HS-5 (cell line): ENCODE data around the gene NEUROD6.
A peak's percentile ranks its signal among the peaks of the same experiment; 100 is the strongest.

Experiments used
- DNase-seq: peaks from one replicate; pipeline ENCODE4 v3.0.0-alpha.2; 2012; ENCODE audit warnings: low read depth

Gene NEUROD6

DNA sequence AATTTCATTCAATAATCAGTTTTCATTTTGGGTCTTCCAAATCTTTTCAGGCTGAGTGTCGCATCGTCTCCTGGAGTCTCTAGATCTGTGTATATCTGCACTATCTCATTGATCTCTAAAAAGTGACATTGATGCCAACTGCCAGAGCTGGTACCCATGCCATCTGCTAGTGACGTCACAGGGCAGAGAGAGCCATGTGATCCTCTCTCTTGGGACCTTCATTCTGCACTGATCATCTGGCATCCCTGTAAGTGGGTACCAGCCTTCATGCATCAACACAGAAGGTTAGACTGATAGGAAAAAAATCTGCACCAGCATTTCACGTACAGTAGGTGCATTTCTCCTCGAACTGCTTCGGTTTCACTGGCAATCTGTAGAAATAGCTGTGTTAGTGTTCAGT lies at the start of gene NEUROD6:
TSS of gene NEUROD6 (minus strand) at position 124 of the 400 bp plus-strand sequence. CDS start 1,458 bp downstream, outside the sequence.
- DNase-seq, result no peak

DNA sequence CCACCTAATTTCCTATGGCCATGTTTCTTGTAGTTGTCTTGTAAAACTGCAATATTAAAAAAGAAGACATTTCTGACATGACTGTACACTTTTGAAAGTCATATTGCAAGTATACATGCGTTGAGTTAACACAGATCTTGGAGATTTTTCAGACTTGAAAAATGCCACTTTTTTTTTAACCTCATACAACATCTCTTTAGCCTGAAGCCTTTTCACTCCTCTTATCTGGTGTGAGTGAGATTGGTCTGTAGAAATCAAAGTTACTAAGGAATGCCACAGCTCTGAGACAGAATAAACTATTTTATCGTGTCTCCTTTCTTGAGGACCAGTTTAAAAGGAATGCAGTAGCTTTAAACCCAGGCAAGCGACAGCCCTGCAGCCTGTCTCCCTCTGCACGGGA lies 43.9 kb upstream of the NEUROD6 start:
- no peak for DNase-seq

DNA sequence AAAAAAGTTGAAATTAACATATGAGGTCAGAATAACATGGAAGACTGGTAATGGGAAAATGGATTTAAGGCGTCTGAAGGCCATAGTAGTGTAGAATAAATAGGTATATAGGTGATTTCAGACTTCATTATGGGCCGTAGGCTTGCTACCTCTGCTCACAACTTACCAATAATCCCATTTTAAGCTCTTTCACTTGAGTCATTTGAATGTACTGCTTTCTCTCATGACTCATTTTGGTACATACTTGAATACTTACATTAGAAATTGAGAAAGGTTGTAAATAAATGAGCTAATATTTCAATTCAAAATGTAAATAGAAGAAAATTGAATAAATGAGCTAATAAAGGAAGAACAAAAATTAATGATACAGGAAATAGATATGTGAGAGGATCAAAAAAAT lies 42.2 kb upstream of the NEUROD6 start:
- DNase-seq, result no peak

DNA sequence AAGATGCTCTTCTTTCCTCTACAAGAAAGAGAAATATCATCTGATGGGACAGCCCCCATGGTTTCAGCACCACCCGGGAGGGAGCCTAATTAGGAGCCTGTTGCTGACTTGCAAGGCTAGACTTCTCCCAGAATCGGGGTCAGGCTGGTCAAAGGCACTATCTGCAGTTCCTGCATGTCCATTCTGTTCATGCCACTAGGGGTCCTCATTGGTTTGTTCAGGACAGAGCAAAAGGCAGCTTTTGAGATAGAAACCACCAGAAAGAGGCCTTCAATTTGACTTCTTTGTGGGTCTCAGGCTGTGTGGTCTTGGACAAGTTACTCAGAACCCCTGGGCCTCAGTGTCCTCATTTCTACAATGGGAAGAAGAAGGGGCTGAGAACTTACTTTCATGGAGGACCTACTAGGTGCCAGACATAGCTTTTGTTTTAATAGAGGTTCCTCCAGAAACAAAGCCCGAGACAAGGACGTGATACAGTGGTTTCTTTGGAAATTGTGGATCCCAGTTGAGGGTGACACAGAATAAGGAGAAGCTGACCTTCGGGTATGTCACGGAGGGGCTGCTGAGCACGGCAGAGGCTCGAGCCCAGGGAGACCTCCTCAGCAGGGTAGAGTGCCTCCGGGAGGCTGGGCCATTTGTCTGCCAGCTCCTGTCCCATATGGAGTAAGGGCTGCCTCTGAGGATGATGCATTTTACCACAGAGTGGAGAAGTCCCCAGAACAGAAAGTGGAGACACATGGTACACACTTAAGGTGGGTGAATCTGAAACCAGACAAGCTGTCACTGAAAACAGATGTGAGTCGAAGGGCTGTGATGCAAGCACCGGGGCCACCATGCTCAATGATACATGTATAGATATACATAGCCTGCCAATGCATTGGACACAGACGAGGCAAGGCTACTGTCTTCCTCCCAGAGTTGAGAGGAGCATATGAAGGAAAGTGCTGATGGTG lies 33.1 kb upstream of the NEUROD6 start:
- DNase-seq, result peak; percentile 19

DNA sequence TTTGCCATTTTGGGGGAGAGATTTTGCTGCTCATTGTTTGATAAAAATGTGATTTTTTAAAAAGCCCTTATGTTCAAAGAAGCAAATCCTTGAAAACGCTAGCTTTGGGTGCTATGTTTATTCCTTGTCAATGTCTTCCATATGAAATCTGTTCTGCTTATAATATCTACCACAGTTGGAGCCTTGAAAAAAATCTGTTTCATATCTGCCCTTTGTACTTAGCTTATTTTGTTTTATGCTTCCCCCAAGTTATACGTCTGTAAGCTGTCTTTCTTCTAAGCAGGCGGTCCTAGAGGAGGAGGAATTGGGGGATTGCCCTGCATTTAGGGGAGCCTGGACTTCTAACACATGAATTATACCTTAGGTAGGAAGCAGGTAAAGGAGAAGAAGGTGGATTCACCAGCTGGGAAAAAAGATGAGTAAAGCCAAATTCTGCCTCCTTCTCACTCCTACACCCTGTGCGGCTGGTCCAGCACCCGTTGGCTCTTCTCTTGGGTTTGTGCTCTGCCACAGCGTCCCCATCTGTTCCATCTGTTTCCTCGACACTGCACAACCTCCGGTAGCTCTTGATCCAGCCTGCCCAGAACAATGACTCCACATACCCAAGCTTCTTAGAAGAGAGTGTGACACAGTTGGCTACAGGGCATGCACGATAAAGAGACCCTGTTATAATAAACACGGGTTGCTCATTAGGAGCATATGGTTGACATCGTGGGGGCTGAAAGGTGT lies 31.9 kb upstream of the NEUROD6 start:
- DNase-seq, result no peak

DNA sequence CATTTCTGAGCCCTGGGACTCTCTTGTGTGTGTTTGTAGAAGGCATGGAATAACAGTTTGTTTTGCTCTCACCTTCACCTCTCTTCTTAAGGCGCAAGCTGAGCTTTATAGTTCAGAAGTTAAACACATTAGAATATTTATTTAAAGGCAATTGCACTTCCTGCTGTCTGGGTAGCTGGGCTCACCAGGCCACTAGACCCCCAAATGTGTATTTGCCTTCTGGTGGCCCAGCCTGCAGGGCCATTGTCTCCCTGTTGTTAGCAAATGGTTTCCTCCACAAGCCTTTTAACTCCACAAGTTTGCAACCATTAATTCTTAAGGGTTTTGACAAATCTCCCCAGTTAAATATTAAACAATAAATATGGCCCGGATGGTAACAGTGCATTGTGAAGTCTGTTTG lies 31.1 kb upstream of the NEUROD6 start:
- DNase-seq, result no peak

DNA sequence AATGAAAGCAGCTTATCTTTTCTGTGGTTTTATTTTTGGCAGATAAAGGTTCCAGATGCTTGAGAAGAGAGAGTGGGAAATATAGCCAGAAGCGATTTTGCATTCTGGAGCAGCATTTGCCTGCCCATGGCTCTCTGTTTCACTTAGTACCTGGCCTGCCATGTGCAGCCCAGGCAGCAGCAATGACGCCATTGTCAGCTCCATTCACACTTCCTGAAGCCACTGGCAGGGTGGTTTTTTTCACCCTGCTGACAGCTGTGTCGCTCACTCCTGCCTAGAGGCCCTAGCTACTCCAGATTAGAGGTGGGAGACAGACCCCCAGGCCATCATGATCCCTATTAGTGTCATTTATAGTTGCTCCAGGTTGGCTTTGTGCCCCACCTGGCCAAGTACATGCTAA lies 30.1 kb upstream of the NEUROD6 start:
- no peak for DNase-seq

DNA sequence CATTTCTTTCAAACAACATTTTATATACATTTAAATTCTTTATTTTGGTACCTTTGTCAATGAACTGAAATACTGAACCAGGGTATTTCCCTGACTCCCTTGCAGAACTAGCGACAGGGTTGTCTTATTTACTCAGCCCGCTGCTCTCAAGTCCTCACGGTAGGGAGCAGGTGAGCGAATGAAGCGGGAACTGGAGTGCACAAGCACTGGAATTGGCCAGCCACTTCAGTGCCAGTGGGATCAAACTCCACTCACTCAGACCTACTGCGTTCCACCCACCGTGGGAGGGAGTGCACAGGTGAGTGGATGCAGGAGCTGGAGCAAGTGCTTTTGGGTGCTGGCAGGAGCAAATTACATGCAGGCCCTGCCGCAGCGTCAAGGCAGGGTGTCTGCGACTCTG lies 28.1 kb upstream of the NEUROD6 start:
- no peak for DNase-seq

DNA sequence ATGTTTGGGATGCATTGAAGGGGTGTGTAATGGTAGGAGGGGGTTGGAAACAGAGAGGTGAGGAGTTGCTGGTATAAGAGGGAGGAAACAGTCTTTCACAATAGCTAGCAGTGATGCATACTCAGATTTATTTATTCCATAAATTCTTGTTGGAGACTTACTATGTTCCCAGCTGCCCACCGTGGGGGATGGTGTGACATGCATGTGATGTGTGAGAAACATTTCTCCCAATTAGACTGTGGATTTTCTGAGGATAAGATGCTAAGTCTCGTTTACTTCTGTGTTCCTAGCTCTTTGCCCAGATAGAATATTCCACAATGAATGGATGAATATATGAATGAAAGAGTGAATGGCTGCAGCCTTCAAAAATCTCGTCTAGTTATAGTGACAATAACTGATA lies 23.0 kb upstream of the NEUROD6 start:
- DNase-seq, result no peak

DNA sequence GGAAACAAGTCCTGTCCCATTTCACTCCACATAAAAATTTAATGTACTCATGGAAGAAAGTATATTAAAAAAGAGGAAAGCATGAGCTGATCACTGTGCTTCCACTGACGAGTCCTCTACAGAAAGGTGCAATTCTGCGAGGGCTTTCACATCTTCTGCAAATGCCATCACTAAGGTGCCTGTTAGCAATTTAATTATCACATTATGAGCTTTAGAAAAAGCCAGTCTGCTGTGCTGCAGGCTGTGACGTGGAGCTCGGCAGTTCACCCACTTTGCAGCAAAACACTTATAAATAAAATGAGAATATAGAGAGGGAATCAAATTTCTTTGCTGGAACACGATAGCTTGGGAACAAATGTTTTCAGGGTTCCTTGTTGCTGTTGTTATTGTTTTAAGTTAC lies 22.5 kb upstream of the NEUROD6 start:
- DNase-seq, result no peak

DNA sequence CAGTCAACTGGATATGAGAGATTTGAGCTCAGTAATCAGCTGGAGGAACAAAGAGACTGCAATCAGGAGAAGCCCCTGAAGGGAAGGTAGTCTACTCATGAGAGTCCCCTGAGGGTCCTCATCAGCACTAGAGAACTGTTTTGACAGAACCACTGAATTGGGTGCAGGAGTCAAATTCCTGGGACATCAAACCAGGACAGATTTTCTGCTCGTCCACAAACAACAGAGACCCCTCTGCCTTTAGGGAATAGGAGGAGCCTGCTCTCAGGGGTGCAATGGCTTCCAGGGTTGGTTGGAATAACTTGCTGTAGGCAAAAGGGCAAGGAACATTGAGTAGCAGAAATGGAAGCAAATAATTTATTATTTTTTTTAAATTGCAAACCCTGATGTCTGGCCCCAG lies 21.9 kb upstream of the NEUROD6 start:
- no peak for DNase-seq

DNA sequence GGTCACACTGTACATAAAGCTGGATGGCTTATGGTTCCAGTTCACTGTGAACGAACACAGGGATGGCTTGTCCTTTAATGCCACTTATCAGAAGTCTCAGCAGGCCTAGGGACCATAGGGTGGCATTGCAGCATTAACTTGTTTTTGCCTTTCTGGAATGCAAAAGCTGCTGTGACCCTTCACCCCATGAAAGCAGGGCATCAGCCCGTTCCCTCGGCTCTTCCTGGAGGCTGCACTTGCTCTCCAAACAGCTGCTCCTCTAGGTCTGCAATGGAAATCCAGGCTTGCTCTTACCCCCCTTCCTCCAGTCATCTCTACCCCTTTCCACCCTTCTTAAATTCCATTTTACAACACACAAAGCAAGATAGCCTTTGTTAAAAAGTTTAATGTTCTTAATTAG lies 17.9 kb upstream of the NEUROD6 start:
- DNase-seq, result no peak

DNA sequence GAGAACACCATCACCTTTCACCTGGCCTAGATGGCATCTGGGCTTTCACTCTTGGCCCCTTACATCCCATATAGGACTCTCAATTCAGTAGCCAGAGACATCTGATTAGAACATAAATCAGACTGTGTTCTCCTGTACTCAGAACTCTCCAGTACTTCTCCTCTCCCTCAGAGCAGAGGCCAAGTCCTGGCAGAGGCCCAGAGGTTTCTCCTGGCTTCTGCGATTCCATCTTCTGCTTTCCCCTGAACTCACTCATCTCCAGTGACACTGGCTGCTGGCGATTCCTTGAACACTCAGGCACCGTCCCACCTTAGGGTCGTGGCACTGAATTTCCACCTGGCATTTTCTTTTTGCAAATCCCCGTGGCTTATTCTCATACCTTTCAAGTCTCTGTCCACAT lies 4.9 kb upstream of the NEUROD6 start:
- no peak for DNase-seq

DNA sequence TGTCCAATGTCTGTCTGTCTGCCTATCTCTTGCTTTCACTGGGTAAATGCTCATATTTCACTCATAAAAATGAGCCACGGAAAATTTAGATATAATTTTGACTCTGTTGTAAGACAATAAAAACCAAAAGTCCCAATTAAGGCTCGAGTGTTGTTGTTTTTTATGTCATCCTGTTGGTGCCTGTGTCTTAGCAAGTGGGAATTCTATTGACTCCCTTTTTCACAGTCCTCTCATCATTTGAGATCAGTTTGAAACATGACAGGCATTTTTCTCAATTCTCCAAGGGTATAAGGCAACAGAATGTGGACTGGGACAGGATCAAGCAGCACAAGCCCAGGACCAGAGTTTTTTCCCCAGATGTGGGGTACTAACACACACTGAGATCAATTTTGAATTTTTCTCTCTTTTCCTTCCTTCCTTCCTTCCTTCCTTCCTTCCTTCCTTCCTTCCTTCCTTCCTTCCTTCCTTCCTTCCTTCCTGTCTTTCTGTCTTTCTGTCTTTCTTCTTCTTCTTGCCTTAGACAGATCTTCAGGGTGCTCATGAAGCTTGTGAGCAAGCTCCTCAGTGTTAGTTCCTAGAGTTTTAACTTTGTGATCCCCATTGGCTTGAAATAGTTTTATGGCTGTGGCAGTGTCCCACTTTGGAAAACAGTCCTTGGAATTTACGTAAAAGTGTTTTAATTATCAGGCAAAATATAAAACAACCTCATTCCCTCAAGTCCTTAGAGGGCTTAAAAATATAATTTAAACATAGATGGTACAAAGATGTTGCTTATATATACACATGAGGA lies 3.2 kb upstream of the NEUROD6 start:
- DNase-seq, result no peak

DNA sequence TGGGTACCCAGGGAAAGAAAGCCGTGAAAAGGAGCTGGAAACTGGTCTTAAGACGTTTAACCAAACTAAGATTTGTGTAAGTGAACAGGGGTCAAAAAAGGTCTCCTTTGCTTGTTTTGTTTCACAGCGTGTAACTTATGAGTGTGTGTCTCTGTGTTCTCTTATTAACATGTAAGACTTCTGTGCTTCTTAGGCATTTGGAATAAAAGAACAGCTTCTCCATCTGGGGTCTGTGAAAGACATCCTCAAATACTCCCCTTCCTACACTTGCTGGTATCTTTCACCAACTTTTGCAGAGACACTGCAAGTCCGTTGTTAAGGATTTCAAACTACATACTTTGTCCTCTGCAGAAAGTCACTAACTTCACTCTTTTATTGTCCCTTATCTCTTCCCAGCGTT lies 615 bp upstream of the NEUROD6 start:
- DNase-seq, result no peak

DNA sequence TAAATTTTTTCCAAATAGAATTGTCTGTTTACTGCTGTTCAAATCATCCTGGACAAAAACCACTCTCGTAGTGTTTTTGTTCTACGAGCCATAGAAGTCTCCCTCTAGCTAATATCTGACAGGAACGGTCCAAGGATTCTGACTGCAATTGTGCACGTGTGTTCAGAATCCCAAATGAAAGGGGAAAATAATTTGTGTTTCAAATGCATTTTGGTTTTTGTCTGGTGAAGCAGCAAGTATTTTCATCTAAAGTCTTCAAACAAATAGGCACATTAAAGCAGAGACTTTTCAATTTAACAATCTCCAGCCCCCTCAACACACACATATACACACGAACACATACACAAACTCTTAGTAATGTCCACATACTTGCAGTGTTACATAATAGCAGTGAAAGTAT lies 475 bp downstream of the NEUROD6 start:
- no peak for DNase-seq

DNA sequence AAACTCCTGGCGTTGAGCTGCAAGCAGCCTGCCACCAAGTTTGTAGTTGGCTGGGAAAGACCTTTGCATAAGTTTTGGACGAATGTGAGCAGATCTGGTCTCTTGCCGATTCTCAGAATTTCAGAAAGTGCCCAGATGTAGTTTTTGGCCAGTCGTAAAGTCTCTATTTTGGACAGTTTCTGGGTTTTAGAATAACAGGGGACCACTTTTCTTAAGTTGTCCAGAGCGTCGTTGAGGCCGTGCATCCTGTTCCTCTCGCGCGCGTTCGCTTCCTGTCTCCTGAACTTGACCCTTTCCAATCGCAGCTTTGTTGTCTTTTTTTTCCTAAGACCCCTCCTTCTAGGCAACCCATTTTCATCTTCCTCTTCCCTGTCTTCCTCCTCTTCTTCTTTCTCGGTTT lies 1.8 kb downstream of the NEUROD6 start:
- no peak for DNase-seq

DNA sequence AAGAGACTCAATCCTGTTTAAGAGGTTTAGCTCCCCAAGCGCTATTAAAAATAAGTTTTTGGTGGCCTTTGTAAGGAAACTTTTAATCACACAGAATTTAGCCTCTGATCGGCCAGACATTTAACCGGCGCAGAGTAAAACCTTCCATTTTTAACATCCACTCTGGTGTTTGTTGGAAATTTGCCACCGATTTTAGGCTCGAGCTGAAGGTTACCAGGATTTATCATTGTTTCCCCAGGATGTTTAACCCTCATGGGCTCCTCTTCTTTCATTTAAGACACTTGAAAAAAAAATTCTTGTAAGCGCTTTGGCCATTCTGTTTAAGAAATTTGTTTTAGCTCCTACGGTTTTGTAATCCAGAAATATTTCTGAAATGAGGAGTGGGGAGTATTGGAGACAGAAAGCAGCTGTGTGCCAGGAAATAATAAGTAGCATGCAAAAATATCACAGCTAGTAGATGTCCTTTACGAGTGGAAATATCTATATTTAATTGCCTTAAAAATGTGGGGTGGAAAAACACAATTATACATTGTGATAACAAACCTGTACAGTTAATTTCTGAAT lies 3.4 kb downstream of the NEUROD6 start:
- DNase-seq, result no peak

DNA sequence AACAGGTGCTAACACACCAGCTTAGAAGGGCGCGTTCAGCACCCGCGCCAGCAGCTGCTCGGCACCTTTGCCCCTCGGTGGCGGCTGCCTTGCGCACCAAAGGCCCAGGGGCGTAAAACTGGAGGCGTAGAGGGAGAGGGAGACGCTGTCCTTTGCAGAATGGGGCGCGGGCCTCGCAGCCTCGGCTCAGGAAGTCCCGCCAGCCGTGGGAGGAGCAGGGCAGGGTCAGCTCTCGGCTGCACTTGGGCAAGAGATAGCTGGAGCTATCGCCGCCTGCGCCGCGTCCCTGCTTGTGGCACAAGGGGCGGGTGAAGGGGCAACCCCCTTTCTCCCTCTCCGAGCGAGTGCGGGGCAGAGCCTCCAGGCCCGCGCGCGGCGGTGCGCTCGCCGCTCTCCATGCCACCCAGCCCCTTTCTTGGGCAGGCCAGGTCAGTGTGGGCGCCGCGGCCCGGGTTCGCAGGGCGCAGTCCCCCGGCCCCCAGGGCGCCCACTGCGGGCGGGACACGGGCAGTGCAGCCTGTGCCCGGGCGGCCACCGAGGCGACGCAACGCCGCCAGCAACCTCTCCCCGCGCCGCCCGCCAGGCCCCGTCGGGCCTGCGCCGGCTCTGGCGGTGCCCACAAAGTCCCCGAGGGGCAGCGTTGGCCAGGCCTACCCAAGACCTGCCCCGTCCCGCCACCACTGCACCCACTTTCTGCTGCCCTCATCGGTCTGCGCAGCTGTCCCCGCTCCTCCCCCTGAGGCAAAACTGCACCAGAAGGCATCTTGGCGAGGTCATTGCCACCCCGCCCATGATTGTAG lies 4.1 kb downstream of the NEUROD6 start:
- no peak for DNase-seq

DNA sequence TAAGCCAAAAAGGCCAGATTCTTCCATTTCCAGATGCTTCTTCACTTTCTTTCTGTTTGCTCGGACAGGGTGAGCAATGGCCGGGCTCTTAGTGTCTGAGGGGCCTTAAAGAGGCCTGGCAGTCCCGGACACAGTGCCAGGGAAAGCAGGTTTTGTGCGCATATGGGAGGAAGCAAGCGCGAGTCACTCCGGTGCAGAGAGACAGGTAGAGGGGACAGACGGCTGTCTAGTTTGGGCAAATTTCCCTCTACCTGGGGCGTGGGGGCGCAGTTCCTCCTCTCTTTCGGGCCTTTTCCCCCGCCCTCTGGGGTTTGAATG lies 4.7 kb downstream of the NEUROD6 start:
- no peak for DNase-seq

DNA sequence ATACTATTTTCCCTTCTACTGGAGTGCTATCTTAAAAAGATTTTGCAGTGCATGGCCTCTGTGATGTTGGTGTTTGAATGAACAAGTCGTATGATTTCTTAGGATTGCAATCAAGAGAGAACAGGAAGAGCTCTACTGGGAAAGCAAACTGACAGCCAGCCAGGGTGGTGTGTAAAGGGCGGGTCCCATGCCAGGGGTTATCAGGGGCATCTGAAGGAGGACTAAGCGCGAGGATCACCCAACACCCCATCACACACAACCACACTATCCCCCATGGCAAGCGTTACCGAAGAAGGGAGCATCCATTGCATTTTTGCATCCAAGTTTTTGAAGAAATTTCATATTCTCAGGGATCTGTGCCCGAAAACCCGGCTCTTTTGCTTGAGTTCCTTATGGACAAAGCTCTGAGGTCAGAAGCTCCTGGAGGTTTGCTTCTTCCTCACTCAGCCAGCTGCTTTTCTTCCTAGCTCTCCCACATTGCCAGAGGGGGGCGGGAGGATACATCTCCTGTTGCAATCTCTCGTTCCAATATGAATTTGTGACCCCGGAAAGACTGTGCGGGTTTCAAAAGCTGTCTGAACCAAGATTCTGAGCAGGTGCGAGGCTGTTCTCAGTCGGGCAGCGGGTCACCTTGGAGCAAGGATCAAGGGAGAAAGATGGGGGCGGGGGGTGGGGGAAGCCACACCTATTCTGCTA lies 5.2 kb downstream of the NEUROD6 start:
- DNase-seq, result no peak
